H9 (cell line): ENCODE data around the gene DDX24. TPM values are rescaled to one million over a fixed set of nuclear protein-coding genes. Genes with fewer than 3 reads are reported as not detected.

ENCODE experiments used
- DNase-seq: peaks from one replicate; pipeline ENCODE4 v3.0.0-alpha.2; 2017
- H2AFZ ChIP-seq: one replicate; pipeline ENCODE4 v1.6.1; 2013; ENCODE audit warnings: mild to moderate bottlenecking, low read length, control low read depth, moderate library complexity
- H2AK5ac ChIP-seq: 2 replicates; pipeline ENCODE4 v1.6.1; 2013; ENCODE audit warnings: low read length, control low read depth, mixed read lengths; ENCODE audit not compliant: insufficient read length
- H2BK120ac ChIP-seq: one replicate; pipeline ENCODE4 v1.6.1; 2013; ENCODE audit warnings: low read depth, mild to moderate bottlenecking, low read length, control low read depth, inconsistent platforms; ENCODE audit not compliant: poor library complexity, severe bottlenecking
- H2BK12ac ChIP-seq: 2 replicates; pipeline ENCODE4 v1.6.1; 2013; ENCODE audit warnings: low read length, control low read depth, mixed read lengths, low read depth; ENCODE audit not compliant: insufficient read length
- H2BK15ac ChIP-seq: 2 replicates; pipeline ENCODE4 v1.6.1; 2013; ENCODE audit warnings: low read depth, low read length, control low read depth
- H2BK20ac ChIP-seq: one replicate; pipeline ENCODE4 v1.6.1; 2013; ENCODE audit warnings: low read depth, mild to moderate bottlenecking, low read length, control low read depth, inconsistent platforms; ENCODE audit not compliant: poor library complexity, severe bottlenecking
- H2BK5ac ChIP-seq: 2 replicates; pipeline ENCODE4 v1.6.1; 2013; ENCODE audit warnings: low read length, control low read depth, mixed read lengths; ENCODE audit not compliant: insufficient read length
- H3K14ac ChIP-seq: 2 replicates; pipeline ENCODE4 v1.6.1; 2013; ENCODE audit warnings: low read length, control low read depth; ENCODE audit not compliant: insufficient read depth
- H3K18ac ChIP-seq: 2 replicates; pipeline ENCODE4 v1.6.1; 2013; ENCODE audit warnings: low read depth, mild to moderate bottlenecking, mixed read lengths, low read length, control low read depth; ENCODE audit not compliant: insufficient read length
- H3K23ac ChIP-seq: 2 replicates; pipeline ENCODE4 v1.6.1; 2013; ENCODE audit warnings: low read length, control low read depth, mixed read lengths, low read depth; ENCODE audit not compliant: insufficient read length
- H3K23me2 ChIP-seq: 2 replicates; pipeline ENCODE4 v1.6.1; 2013; ENCODE audit warnings: low read depth, mild to moderate bottlenecking, mixed read lengths, low read length, control low read depth; ENCODE audit not compliant: insufficient read length, poor library complexity, severe bottlenecking
- H3K27ac ChIP-seq: 2 replicates; pipeline ENCODE4 v1.5.1; 2013; ENCODE audit warnings: low read length, control low read depth, mixed read lengths, low read depth; ENCODE audit not compliant: insufficient read length
- H3K27me3 ChIP-seq: 2 replicates; pipeline ENCODE4 v1.6.1; 2013; ENCODE audit warnings: low read length, control low read depth, inconsistent platforms; ENCODE audit not compliant: insufficient read depth
- H3K4ac ChIP-seq: 2 replicates; pipeline ENCODE4 v1.6.1; 2013; ENCODE audit warnings: low read depth, mild to moderate bottlenecking, control low read depth, inconsistent platforms, low read length, moderate library complexity
- H3K4me1 ChIP-seq: 2 replicates; pipeline ENCODE4 v1.6.1; 2013; ENCODE audit warnings: low read length, control low read depth, inconsistent platforms; ENCODE audit not compliant: insufficient read depth
- H3K4me2 ChIP-seq: 2 replicates; pipeline ENCODE4 v1.6.1; 2013; ENCODE audit warnings: low read length, control low read depth, mixed read lengths; ENCODE audit not compliant: insufficient read length, insufficient read depth
- H3K56ac ChIP-seq: 2 replicates; pipeline ENCODE4 v1.6.1; 2013; ENCODE audit warnings: low read depth, mild to moderate bottlenecking, mixed read lengths, low read length, control low read depth; ENCODE audit not compliant: insufficient read length
- H3K79me1 ChIP-seq: 2 replicates; pipeline ENCODE4 v1.6.1; 2013; ENCODE audit warnings: low read depth, mild to moderate bottlenecking, moderate library complexity, low read length, control low read depth, inconsistent platforms; ENCODE audit not compliant: insufficient read depth, poor library complexity, severe bottlenecking
- H3K79me2 ChIP-seq: 2 replicates; pipeline ENCODE4 v1.6.1; 2013; ENCODE audit warnings: low read length, control low read depth, inconsistent platforms; ENCODE audit not compliant: insufficient read depth
- H3K9ac ChIP-seq: 2 replicates; pipeline ENCODE4 v1.6.1; 2013; ENCODE audit warnings: low read length, control low read depth, mixed read lengths; ENCODE audit not compliant: insufficient read length; ENCODE audit errors: extremely low read depth
- H3K9me3 ChIP-seq: one replicate; pipeline ENCODE4 v1.6.1; 2013; ENCODE audit warnings: low read depth, low read length, inconsistent platforms; ENCODE audit not compliant: control insufficient read depth
- H3T11ph ChIP-seq: one replicate; pipeline ENCODE4 v1.6.1; 2013; ENCODE audit warnings: mild to moderate bottlenecking, low read length, control low read depth, inconsistent platforms
- H4K20me1 ChIP-seq: one replicate; pipeline ENCODE4 v1.6.1; 2013; ENCODE audit not compliant: control insufficient read depth, insufficient read length, insufficient read depth
- H4K5ac ChIP-seq: 2 replicates; pipeline ENCODE4 v1.6.1; 2013; ENCODE audit warnings: low read depth, mild to moderate bottlenecking, mixed read lengths, low read length, control low read depth; ENCODE audit not compliant: insufficient read length
- H4K8ac ChIP-seq: replicated peaks from 2 replicates; pipeline ENCODE4 v1.6.1; 2013; ENCODE audit warnings: low read length, control low read depth, mixed read lengths, low read depth; ENCODE audit not compliant: insufficient read length
- H4K91ac ChIP-seq: 2 replicates; pipeline ENCODE4 v1.6.1; 2013; ENCODE audit warnings: low read depth, mild to moderate bottlenecking, moderate library complexity, mixed read lengths, low read length, control low read depth; ENCODE audit not compliant: insufficient read length
- H3K27ac Mint-ChIP-seq, 3 experiments: 2 replicates in 2 of 3; 3 replicates in 1 of 3; pipeline ENCODE4 v1.8.0; 2020 to 2021; ENCODE audit warnings: mixed read lengths in 3 of 3, mild to moderate bottlenecking in 1 of 3, moderate library complexity in 1 of 3
- H3K27me3 Mint-ChIP-seq: 2 replicates; pipeline ENCODE4 v1.8.0; 2021; ENCODE audit warnings: low read depth, mild to moderate bottlenecking, moderate library complexity, mixed read lengths
- H3K36me3 Mint-ChIP-seq, 3 experiments: 2 replicates in 2 of 3; 3 replicates in 1 of 3; pipeline ENCODE4 v1.8.0; 2020 to 2021; ENCODE audit warnings: low read depth in 3 of 3, mixed read lengths in 3 of 3; ENCODE audit not compliant: insufficient read depth in 1 of 3
- H3K4me1 Mint-ChIP-seq, 2 experiments: 2 replicates each; pipeline ENCODE4 v1.8.0; 2020; ENCODE audit warnings: mixed read lengths in 2 of 2
- H3K4me3 Mint-ChIP-seq, 2 experiments: 2 replicates in 1 of 2; 3 replicates in 1 of 2; pipeline ENCODE4 v1.8.0; 2020 to 2021; ENCODE audit warnings: mild to moderate bottlenecking in 2 of 2, mixed read lengths in 2 of 2, moderate library complexity in 1 of 2
- H3K9me3 Mint-ChIP-seq, 2 experiments: 2 replicates in 1 of 2; 3 replicates in 1 of 2; pipeline ENCODE4 v1.8.0; 2020; ENCODE audit warnings: mild to moderate bottlenecking in 2 of 2, mixed read lengths in 2 of 2, moderate library complexity in 1 of 2
- CTCF ChIP-seq: fragments of 200-600 bp; sonication (generic); conservative IDR thresholded peaks from 3 replicates; pipeline ENCODE4 v1.8.0; 2021; ENCODE audit warnings: antibody characterized with exemption, mild to moderate bottlenecking
- WGBS: extraction: QIAGEN DNeasy Blood & Tissue Kit; methylation state at CpG from one replicate; pipeline ENCODE4 v1.1.7; 2013; ENCODE audit warnings: missing lambda C conversion rate, low lambda C conversion rate, mixed read lengths; ENCODE audit not compliant: insufficient read length; ENCODE audit errors: extremely low coverage; 5-methylcytosine and 5-hydroxymethylcytosine counted together
- total RNA-seq: library from RNA; stranded (reverse); gene quantifications from 2 replicates; pipeline ENCODE4 v1.2.1, GENCODE V29; 2021

DDX24 gene
- total RNA-seq, 1 experiment from 2014 or later = 172 TPM

GRCh38 chr14:94047581-94047980 lies 33.4 kb downstream of the DDX24 start:
- H4K91ac ChIP-seq = no peak overlapping the region
- no peaks in the 10 kb centered on the region for H4K20me1 ChIP-seq
- no peak overlapping the region for H3T11ph ChIP-seq
- no peak overlapping the region for H3K4me2 ChIP-seq
- Mint-ChIP-seq H3K36me3 (peaks cover 18 to 73% (median 59%) of the 10 kb centered on the region in 3 experiments; a peak in 6 of 7 replicates), H3K4me3 (no peak overlapping the region), H3K27ac (no peak overlapping the region; a peak in 1 of 7 replicates), H3K4me1 (peaks cover 11 to 13% of the 10 kb centered on the region in 2 experiments), H3K27me3 (no peaks in the 10 kb centered on the region), H3K9me3 (no peaks in the 10 kb centered on the region)
- H3K9me3 ChIP-seq = no peaks in the 10 kb centered on the region
- no CpG with 5 or more reads among the region's 3 CpGs for WGBS
- no peak overlapping the region for H3K27ac ChIP-seq
- no peak overlapping the region for H2AK5ac ChIP-seq
- no peak overlapping the region for H2BK12ac ChIP-seq
- no peak overlapping the region for H2AFZ ChIP-seq
- H2BK20ac ChIP-seq = no peak overlapping the region
- no peaks in the 10 kb centered on the region for H3K27me3 ChIP-seq
- no peak overlapping the region for H3K56ac ChIP-seq
- H2BK120ac ChIP-seq = no peak overlapping the region
- no peak overlapping the region for H3K18ac ChIP-seq
- no peak overlapping the region for H3K4ac ChIP-seq
- no peaks in the 10 kb centered on the region for H3K79me2 ChIP-seq
- H3K23ac ChIP-seq = no peak overlapping the region
- no peak overlapping the region for H4K5ac ChIP-seq
- peak; percentile 14 for DNase-seq
- H2BK5ac ChIP-seq = no peak overlapping the region
- H3K79me1 ChIP-seq = no peaks in the 10 kb centered on the region
- no peak overlapping the region for H4K8ac ChIP-seq
- H3K14ac ChIP-seq = no peak overlapping the region
- no peak overlapping the region for H2BK15ac ChIP-seq
- TF ChIP-seq CTCF = no peak
- no peaks in the 10 kb centered on the region; the same call in 1 of the 2 replicates for H3K4me1 ChIP-seq
- no peak overlapping the region for H3K9ac ChIP-seq
- H3K23me2 ChIP-seq = no peaks in the 10 kb centered on the region
